ENCODE measurements around the gene MUC15.

- no peak for TF ChIP-seq POLR2AphosphoS5 (IDR thresholded peaks at IDR 0.05; ENCODE audit: low read depth, low read length)
- TF ChIP-seq TAF1 (IDR thresholded peaks at IDR 0.05; ENCODE audit: borderline replicate concordance, insufficient read depth, low read length), result no peak
- TF ChIP-seq, protein P1, sequence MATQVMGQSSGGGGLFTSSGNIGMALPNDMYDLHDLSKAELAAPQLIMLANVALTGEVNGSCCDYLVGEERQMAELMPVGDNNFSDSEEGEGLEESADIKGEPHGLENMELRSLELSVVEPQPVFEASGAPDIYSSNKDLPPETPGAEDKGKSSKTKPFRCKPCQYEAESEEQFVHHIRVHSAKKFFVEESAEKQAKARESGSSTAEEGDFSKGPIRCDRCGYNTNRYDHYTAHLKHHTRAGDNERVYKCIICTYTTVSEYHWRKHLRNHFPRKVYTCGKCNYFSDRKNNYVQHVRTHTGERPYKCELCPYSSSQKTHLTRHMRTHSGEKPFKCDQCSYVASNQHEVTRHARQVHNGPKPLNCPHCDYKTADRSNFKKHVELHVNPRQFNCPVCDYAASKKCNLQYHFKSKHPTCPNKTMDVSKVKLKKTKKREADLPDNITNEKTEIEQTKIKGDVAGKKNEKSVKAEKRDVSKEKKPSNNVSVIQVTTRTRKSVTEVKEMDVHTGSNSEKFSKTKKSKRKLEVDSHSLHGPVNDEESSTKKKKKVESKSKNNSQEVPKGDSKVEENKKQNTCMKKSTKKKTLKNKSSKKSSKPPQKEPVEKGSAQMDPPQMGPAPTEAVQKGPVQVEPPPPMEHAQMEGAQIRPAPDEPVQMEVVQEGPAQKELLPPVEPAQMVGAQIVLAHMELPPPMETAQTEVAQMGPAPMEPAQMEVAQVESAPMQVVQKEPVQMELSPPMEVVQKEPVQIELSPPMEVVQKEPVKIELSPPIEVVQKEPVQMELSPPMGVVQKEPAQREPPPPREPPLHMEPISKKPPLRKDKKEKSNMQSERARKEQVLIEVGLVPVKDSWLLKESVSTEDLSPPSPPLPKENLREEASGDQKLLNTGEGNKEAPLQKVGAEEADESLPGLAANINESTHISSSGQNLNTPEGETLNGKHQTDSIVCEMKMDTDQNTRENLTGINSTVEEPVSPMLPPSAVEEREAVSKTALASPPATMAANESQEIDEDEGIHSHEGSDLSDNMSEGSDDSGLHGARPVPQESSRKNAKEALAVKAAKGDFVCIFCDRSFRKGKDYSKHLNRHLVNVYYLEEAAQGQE (IDR thresholded peaks at IDR 0.05; ENCODE audit: insufficient read depth in 1 of 2, low read depth in 2 of 2, low read length in 2 of 2), result no peak
- TF ChIP-seq SIN3A (IDR thresholded peaks at IDR 0.05; ENCODE audit: borderline replicate concordance, insufficient read depth, low read length), result no peak
- TF ChIP-seq FOXP2 (optimal IDR thresholded peaks at IDR 0.05; ENCODE audit: borderline replicate concordance, extremely low read depth, extremely low read length, insufficient read depth), result no peak
These were observed 44.4 kb downstream of the MUC15 start for GRCh38 chr11:26527685-26528084.
